BE2C (cell line): Measurements from ENCODE around the gene KLF3.

Experiments
- DNase-seq: peaks from one replicate; pipeline ENCODE4 v3.0.0-alpha.2; 2020
- H3K27me3 ChIP-seq: fragments of 250-450 bp; sonication (Bioruptor Pico); 2 replicates; pipeline ENCODE4 v1.5.1; 2020; ENCODE audit warnings: mild to moderate bottlenecking
- H3K36me3 ChIP-seq: fragments of 250-450 bp; sonication (Bioruptor Pico); 2 replicates; pipeline ENCODE4 v1.5.1; 2020; ENCODE audit warnings: mild to moderate bottlenecking
- H3K4me1 ChIP-seq: fragments of 250-450 bp; sonication (Bioruptor Pico); 2 replicates; pipeline ENCODE4 v1.5.1; 2020
- H3K4me3 ChIP-seq: 2 replicates; pipeline ENCODE4 v1.5.1; 2011; ENCODE audit warnings: low read depth, low read length
- H3K9me3 ChIP-seq: fragments of 250-450 bp; sonication (Bioruptor Pico); 2 replicates; pipeline ENCODE4 v1.5.1; 2020
- TF ChIP-seq, protein P1 (sequence below): IDR thresholded peaks from 2 replicates; pipeline ENCODE4 v1.5.1; 2012; ENCODE audit warnings: mild to moderate bottlenecking, low read depth, low read length

Gene KLF3

GRCh38 chr4:38678078-38678477 is 14.1 kb downstream of the KLF3 start:
- DNase-seq: no peak
- Histone ChIP-seq H3K27me3 (no peaks in the 10 kb centered on the region), H3K4me3 (no peak overlapping the region), H3K9me3 (no peaks in the 10 kb centered on the region), H3K4me1 (peaks cover 22% of the 10 kb centered on the region), H3K36me3 (peaks cover 35% of the 10 kb centered on the region)
- TF ChIP-seq, protein P1, sequence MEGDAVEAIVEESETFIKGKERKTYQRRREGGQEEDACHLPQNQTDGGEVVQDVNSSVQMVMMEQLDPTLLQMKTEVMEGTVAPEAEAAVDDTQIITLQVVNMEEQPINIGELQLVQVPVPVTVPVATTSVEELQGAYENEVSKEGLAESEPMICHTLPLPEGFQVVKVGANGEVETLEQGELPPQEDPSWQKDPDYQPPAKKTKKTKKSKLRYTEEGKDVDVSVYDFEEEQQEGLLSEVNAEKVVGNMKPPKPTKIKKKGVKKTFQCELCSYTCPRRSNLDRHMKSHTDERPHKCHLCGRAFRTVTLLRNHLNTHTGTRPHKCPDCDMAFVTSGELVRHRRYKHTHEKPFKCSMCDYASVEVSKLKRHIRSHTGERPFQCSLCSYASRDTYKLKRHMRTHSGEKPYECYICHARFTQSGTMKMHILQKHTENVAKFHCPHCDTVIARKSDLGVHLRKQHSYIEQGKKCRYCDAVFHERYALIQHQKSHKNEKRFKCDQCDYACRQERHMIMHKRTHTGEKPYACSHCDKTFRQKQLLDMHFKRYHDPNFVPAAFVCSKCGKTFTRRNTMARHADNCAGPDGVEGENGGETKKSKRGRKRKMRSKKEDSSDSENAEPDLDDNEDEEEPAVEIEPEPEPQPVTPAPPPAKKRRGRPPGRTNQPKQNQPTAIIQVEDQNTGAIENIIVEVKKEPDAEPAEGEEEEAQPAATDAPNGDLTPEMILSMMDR: no peak

DNA sequence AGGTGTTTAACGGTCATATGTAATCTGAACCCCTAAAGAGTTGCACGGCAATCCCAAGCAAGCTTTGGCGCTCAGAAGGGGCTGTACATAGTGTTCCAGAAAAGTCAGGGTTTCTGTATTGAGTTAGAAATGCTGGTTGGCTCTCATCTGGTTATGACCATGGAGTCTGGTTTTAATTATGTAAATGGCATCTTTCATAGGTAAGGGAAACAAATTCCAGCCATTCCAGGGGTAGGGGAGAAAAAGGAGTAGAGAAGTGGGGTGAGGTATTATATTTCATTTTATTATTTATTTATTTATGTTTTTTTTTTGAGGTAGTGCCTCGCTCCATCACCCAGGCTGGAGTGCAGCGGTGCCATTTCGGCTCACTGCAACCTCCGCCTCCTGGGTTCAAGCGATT is 15.9 kb downstream of the KLF3 start:
- Histone ChIP-seq H3K4me1 (peaks cover 8% of the 10 kb centered on the region), H3K9me3 (no peaks in the 10 kb centered on the region), H3K4me3 (no peak overlapping the region), H3K27me3 (no peaks in the 10 kb centered on the region), H3K36me3 (peaks cover 39% of the 10 kb centered on the region)
- DNase-seq: no peak
- TF ChIP-seq, protein P1: no peak

DNA sequence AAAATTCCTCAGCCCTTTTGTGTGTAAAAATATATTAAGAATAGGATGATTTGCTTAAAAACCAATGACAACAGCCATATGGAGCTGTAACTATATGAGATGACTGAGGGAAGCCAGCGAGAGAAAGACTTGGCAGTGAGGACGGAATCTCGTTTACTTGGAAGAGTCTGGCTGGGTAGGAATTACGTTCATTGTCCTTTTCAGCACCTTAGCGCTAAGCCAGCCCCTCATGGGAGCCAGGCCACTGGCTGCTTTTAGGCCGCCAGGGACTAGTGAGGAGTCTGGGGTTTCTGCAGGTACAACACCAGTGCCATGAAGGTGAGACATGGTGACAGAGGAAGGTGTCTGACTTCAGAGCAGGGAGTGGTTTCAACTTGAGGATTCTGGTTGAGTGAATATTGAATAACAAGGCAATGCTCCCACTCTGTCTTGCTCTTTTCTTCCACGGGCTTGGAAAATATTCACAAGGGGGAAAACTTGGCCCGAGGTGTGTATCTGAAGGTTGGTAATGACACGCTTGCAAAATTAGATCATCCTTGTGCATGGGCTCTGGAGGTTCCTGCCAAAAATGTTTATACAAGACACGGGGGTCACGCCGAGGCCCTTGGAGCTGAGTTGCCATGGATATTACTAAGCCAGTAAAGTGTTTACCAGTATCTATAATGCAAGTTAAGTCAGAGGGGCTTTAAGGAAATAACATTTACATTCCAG is 17.4 kb downstream of the KLF3 start:
- no peaks in the 10 kb centered on the region for H3K9me3 ChIP-seq
- peaks cover 39% of the 10 kb centered on the region for H3K36me3 ChIP-seq
- H3K4me1 ChIP-seq: peaks cover 1% of the 10 kb centered on the region; the same call in 1 of the 2 replicates
- H3K4me3 ChIP-seq: no peak overlapping the region
- no peak for DNase-seq
- no peaks in the 10 kb centered on the region for H3K27me3 ChIP-seq
- TF ChIP-seq, protein P1: no peak

DNA sequence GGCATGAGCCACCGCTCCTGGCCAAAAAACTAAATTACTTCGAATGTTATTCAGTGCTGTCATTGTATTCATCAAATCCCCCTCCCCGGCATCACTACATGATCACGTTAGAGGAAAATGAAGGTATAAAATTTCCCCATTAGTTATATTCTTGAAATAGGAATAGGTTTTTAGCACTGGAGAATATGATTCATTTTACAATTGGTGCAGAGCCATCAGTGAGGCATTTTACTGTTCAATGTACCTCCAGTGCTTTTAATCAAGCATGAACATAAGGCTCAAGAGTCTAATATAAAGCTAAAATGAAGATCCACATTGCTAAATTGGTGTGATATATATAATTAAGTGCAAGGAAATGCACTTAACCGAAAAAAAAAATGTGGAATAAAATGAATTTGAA is 18.3 kb downstream of the KLF3 start:
- Histone ChIP-seq H3K36me3 (peaks cover 40% of the 10 kb centered on the region), H3K4me3 (no peak overlapping the region), H3K9me3 (no peaks in the 10 kb centered on the region), H3K27me3 (no peaks in the 10 kb centered on the region), H3K4me1 (peaks cover 5% of the 10 kb centered on the region; the same call in 1 of the 2 replicates)
- TF ChIP-seq, protein P1: no peak
- DNase-seq: no peak

GRCh38 chr4:38683276-38683675 is 19.3 kb downstream of the KLF3 start:
- DNase-seq: no peak
- TF ChIP-seq, protein P1: no peak
- Histone ChIP-seq H3K9me3 (no peaks in the 10 kb centered on the region), H3K27me3 (no peaks in the 10 kb centered on the region), H3K4me3 (no peak overlapping the region), H3K36me3 (peaks cover 49% of the 10 kb centered on the region), H3K4me1 (peaks cover 5% of the 10 kb centered on the region; the same call in 1 of the 2 replicates)

DNA sequence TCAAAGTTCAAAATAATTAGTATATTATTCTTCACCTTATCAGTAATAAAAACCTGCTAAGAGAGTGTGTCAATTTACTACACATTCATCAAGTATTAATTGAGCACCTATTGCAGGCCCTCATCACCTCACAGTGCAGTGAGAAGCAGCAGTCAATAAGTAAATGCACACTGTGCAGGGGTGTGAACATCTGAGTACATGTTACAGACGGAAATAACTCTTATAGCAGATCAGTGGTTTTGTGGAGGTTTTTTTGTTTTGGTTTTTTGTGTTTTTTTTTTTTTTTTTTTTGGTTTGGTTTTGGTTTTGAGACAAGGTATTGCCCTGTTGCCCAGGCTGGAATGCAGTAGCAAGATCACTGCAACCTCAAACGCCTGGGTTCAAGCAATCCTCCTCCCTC is 20.3 kb downstream of the KLF3 start:
- Histone ChIP-seq H3K27me3 (no peaks in the 10 kb centered on the region), H3K4me3 (no peak overlapping the region), H3K9me3 (no peaks in the 10 kb centered on the region), H3K36me3 (peaks cover 54% of the 10 kb centered on the region), H3K4me1 (peaks cover 5% of the 10 kb centered on the region; the same call in 1 of the 2 replicates)
- TF ChIP-seq, protein P1: no peak
- no peak for DNase-seq
